ENCODE data around the gene ABL2. TPM values are rescaled to one million over a fixed set of nuclear protein-coding genes. Genes with fewer than 3 reads are reported as not detected.

Gene ABL2
- total RNA-seq, 4 donors from 2014 or later = 12.9 to 37.3 (median 15.6) TPM

GRCh38 chr1:179194068-179194537 lies 35.4 kb downstream of the ABL2 start:
- Histone ChIP-seq H3K4me1 (peaks cover 5 to 11% (median 6%) of the 10 kb centered on the region in 4 donors), H3K36me3 (no peaks in the 10 kb centered on the region), H3K27me3 (no peaks in the 10 kb centered on the region), H3K27ac (replicated peaks in 1 of 4) (no peak overlapping the region), H3K4me3 (no peak overlapping the region), H3K9me3 (no peaks in the 10 kb centered on the region)
- TF ChIP-seq POLR2A (IDR thresholded peaks at IDR 0.05; ENCODE audit: low read depth) (no peak), CTCF (IDR thresholded peaks at IDR 0.05) (no peak), EP300 (IDR thresholded peaks at IDR 0.05) (no peak), POLR2AphosphoS5 (IDR thresholded peaks at IDR 0.05) (no peak)
- WGBS = 53% methylated on average over 2 of the region's 2 CpGs
- intact Hi-C loops (cut with DNase I) = loop anchor here (5.0 kb wide), 1 partner anchor 72 kb away; no protein-coding TSS in a partner anchor
- no peak for DNase-seq (ENCODE audit: extremely low spot score)

DNA sequence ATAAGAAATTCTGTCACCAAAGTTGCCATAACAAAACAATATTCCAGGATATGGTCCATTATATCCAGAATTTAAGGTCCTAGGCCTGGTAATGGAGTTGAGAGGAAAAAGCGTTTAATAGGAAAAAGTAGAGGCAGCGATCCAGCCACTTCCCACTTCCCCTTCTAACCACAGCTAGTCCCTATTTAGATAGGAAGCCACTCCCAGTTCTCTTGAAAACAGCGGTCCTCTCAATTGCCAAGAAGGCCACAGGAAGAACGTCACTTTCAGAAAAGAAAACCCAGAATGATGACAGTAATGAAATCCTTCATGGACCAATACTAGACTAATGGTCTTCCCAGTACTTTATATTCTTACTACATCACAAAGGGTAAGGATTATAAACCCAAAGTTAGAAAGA lies 38.6 kb downstream of the ABL2 start:
- H3K9me3 ChIP-seq = no peaks in the 10 kb centered on the region
- 63% methylated on average over 4 of the region's 4 CpGs for WGBS
- H3K27me3 ChIP-seq = no peaks in the 10 kb centered on the region
- H3K36me3 ChIP-seq = no peaks in the 10 kb centered on the region
- DNase-seq (ENCODE audit: extremely low spot score) = no peak
- intact Hi-C loops (cut with DNase I) = loop anchor here (5.0 kb wide), 1 partner anchor 69 kb away; no protein-coding TSS in a partner anchor
- TF ChIP-seq EP300 (IDR thresholded peaks at IDR 0.05) (no peak), POLR2AphosphoS5 (IDR thresholded peaks at IDR 0.05) (peak; percentile 14 to 36)
- peak overlapping the region in 3 of 4 donors; percentile 24 to 58 (median 57) for H3K27ac ChIP-seq (replicated peaks in 1 of 4)
- H3K4me1 ChIP-seq = peaks cover 5 to 11% (median 6%) of the 10 kb centered on the region in 4 donors
- H3K4me3 ChIP-seq = no peak overlapping the region

DNA sequence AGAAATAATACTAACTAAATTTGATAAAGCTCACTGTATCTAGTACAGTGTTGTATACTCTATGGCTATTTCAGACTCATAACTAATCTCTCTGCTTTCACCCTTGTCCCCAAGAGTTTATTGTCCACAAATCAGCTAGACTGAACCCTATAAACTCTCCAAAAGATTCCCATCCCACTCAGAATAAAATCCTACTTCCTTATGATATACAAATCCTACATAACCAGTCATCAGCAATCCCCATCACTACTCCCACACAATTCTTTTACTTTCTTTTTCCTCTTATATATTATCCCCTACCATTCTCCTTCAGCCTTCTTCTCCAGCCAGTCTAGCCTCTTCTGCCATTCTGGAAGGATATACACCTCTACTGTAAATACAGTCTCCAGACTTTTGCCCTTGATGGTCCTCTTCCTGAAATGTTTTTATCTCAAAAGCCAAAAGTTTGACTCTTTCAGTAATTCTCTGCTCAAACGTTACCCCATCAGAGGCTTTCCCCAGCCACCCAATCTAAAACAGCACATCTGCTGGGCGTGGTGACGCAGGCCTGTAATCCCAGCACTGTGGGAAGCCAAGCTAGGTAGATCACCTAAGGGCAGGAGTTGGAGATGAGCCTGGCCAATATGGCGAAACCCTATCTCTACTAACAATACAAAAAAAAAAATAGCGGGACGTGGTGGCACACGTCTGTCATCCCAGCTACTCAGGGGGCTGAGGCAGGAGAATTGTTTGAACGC lies 41.6 kb downstream of the ABL2 start:
- Histone ChIP-seq H3K27ac (replicated peaks in 1 of 4) (no peak overlapping the region), H3K27me3 (no peaks in the 10 kb centered on the region), H3K4me1 (peaks cover 0 to 6% (median 3%) of the 10 kb centered on the region in 4 donors), H3K9me3 (no peaks in the 10 kb centered on the region), H3K4me3 (no peak overlapping the region), H3K36me3 (no peaks in the 10 kb centered on the region)
- TF ChIP-seq CTCF (IDR thresholded peaks at IDR 0.05) (no peak), POLR2A (IDR thresholded peaks at IDR 0.05; ENCODE audit: low read depth) (no peak)
- no peak for DNase-seq (ENCODE audit: extremely low spot score)
- WGBS = 93% methylated on average over 8 of the region's 8 CpGs
- intact Hi-C loops (cut with DNase I) = no loop called here

- DNase-seq (ENCODE audit: extremely low spot score) = no peak
- Histone ChIP-seq H3K4me1 (peaks cover 0 to 6% (median 3%) of the 10 kb centered on the region in 4 donors), H3K9me3 (no peaks in the 10 kb centered on the region), H3K27ac (replicated peaks in 1 of 4) (no peak overlapping the region), H3K36me3 (no peaks in the 10 kb centered on the region), H3K27me3 (no peaks in the 10 kb centered on the region), H3K4me3 (no peak overlapping the region)
- intact Hi-C loops (cut with DNase I) = no loop called here
- no peak for TF ChIP-seq POLR2A (IDR thresholded peaks at IDR 0.05; ENCODE audit: low read depth)
- no peak for TF ChIP-seq EP300 (IDR thresholded peaks at IDR 0.05)
- TF ChIP-seq POLR2AphosphoS5 (IDR thresholded peaks at IDR 0.05) = no peak
- TF ChIP-seq CTCF (IDR thresholded peaks at IDR 0.05) = no peak
Measured at GRCh38 chr1:179187043-179187442, 42.4 kb downstream of the ABL2 start.

GRCh38 chr1:179184403-179184802 lies 45.1 kb downstream of the ABL2 start:
- 100% methylated on average over 1 of the region's 1 CpG for WGBS
- TF ChIP-seq POLR2AphosphoS5 (IDR thresholded peaks at IDR 0.05) (no peak), POLR2A (IDR thresholded peaks at IDR 0.05; ENCODE audit: low read depth) (no peak), EP300 (IDR thresholded peaks at IDR 0.05) (no peak), CTCF (IDR thresholded peaks at IDR 0.05) (no peak)
- intact Hi-C loops (cut with DNase I) = no loop called here
- Histone ChIP-seq H3K4me1 (peaks cover 0 to 9% (median 6%) of the 10 kb centered on the region in 4 donors), H3K27me3 (no peaks in the 10 kb centered on the region), H3K9me3 (no peaks in the 10 kb centered on the region), H3K36me3 (no peaks in the 10 kb centered on the region), H3K4me3 (no peak overlapping the region), H3K27ac (replicated peaks in 1 of 4) (no peak overlapping the region)
- DNase-seq (ENCODE audit: extremely low spot score) = no peak
